Stomach (tissue), 4 donors: ENCODE results near the gene NCAPD2.

Experiments used
- CTCF ChIP-seq, 7 experiments: fragments of 450-650 bp in 4 of 7; fragments of 200-600 bp in 3 of 7; sonication (generic) in 3 of 7; IDR thresholded peaks; one replicate each; pipeline ENCODE4 v1.5.1; 2016 to 2019; ENCODE audit warnings: antibody characterized with exemption in 7 of 7, control low read depth in 2 of 7, mild to moderate bottlenecking in 1 of 7
- POLR2A ChIP-seq, 4 donors: fragments of 450-650 bp; IDR thresholded peaks; one replicate each; pipeline ENCODE4 v1.6.1; 2016; ENCODE audit warnings: antibody characterized with exemption in 4 of 4, control low read depth in 2 of 4, mild to moderate bottlenecking in 1 of 4, moderate library complexity in 1 of 4

- TF ChIP-seq POLR2A (IDR thresholded peaks at IDR 0.05) = no peak
- TF ChIP-seq CTCF (IDR thresholded peaks at IDR 0.05) = no peak
These were observed 27.7 kb upstream of the NCAPD2 start for GRCh38 chr12:6466184-6466573.
